ENCODE results near the gene ZEB2.

Gene ZEB2

DNA sequence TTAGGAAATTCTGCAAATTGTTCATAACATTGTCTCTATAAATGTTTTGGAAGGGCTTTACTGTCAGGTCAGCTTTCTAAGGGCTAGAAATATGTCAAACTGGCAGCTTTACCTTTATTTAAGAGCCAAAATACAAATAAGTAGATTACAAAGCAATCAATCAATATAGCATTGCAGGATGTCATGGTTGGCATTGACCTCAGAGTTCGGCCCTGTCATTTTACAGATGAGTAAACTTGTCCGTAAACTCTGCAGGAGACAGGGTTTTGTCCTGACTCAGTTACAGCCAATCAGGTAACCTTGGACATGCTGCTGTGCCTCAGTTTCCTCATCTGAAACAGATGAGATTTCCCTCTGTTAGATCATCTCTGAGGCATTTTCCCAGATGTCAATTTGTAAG, 25.9 kb upstream of the ZEB2 start:
- H4K20me1 ChIP-seq (ENCODE audit: insufficient read depth, low read length): no peaks in the 10 kb centered on the region
- no peaks in the 10 kb centered on the region for H3K27me3 ChIP-seq (ENCODE audit: insufficient read depth, low read length)
- H3K36me3 ChIP-seq (ENCODE audit: insufficient read depth, low read length): no peaks in the 10 kb centered on the region; the same call in 1 of the 2 replicates
- no peak overlapping the region for H3K4me3 ChIP-seq (ENCODE audit: low read depth, low read length, poor library complexity, severe bottlenecking)
- no peak overlapping the region for H3K4me2 ChIP-seq (ENCODE audit: low read length)
- H2AFZ ChIP-seq (ENCODE audit: low read length): no peak overlapping the region
- peaks cover 38% of the 10 kb centered on the region for H3K4me1 ChIP-seq (ENCODE audit: insufficient read depth, low read length, severe bottlenecking)
- H3K9me2 ChIP-seq (ENCODE audit: low read depth, low read length): no peaks in the 10 kb centered on the region
- no peak overlapping the region for H3K27ac ChIP-seq (ENCODE audit: low read depth, low read length, poor library complexity, severe bottlenecking)
- no peaks in the 10 kb centered on the region for H3K9me3 ChIP-seq (ENCODE audit: low read length)
- H3K79me2 ChIP-seq (ENCODE audit: insufficient read depth, low read length): no peaks in the 10 kb centered on the region
- TF ChIP-seq, protein P1, sequence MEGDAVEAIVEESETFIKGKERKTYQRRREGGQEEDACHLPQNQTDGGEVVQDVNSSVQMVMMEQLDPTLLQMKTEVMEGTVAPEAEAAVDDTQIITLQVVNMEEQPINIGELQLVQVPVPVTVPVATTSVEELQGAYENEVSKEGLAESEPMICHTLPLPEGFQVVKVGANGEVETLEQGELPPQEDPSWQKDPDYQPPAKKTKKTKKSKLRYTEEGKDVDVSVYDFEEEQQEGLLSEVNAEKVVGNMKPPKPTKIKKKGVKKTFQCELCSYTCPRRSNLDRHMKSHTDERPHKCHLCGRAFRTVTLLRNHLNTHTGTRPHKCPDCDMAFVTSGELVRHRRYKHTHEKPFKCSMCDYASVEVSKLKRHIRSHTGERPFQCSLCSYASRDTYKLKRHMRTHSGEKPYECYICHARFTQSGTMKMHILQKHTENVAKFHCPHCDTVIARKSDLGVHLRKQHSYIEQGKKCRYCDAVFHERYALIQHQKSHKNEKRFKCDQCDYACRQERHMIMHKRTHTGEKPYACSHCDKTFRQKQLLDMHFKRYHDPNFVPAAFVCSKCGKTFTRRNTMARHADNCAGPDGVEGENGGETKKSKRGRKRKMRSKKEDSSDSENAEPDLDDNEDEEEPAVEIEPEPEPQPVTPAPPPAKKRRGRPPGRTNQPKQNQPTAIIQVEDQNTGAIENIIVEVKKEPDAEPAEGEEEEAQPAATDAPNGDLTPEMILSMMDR (IDR thresholded peaks at IDR 0.05; ENCODE audit: low read length): no peak
- no peak for TF ChIP-seq EZH2 (IDR thresholded peaks at IDR 0.05; ENCODE audit: borderline replicate concordance, low read length)
- H3F3A ChIP-seq (ENCODE audit: insufficient read depth, low read length): no peaks in the 10 kb centered on the region
- no peak overlapping the region for H3K9ac ChIP-seq (ENCODE audit: low read length)

DNA sequence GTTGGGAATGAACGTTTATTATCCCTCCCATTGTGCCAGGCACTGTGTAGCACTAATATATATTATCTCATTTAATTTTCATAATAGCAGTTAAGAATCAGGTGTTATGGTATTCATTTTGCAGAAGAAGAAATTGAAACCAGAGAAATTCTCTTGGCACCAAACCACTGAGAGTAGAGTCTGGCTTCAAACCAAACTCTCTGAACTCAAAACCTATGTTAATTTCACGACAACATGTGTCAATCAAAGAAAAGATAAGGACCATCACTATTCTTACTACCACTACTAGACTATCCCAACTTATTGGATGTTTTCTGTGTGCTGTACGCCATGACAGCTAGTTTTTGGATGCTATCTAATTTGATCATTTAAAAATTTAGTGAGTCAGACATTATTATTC, 24.1 kb upstream of the ZEB2 start:
- Histone ChIP-seq H2AFZ (ENCODE audit: low read length) (no peak overlapping the region), H3F3A (ENCODE audit: insufficient read depth, low read length) (no peaks in the 10 kb centered on the region), H3K79me2 (ENCODE audit: insufficient read depth, low read length) (no peaks in the 10 kb centered on the region), H3K36me3 (ENCODE audit: insufficient read depth, low read length) (no peaks in the 10 kb centered on the region; the same call in 1 of the 2 replicates), H3K27ac (ENCODE audit: low read depth, low read length, poor library complexity, severe bottlenecking) (no peak overlapping the region), H3K9me3 (ENCODE audit: low read length) (no peaks in the 10 kb centered on the region), H3K27me3 (ENCODE audit: insufficient read depth, low read length) (no peaks in the 10 kb centered on the region), H3K9ac (ENCODE audit: low read length) (no peak overlapping the region), H3K9me2 (ENCODE audit: low read depth, low read length) (no peaks in the 10 kb centered on the region), H3K4me3 (ENCODE audit: low read depth, low read length, poor library complexity, severe bottlenecking) (no peak overlapping the region), H3K4me1 (ENCODE audit: insufficient read depth, low read length, severe bottlenecking) (peaks cover 35% of the 10 kb centered on the region), H4K20me1 (ENCODE audit: insufficient read depth, low read length) (no peaks in the 10 kb centered on the region), H3K4me2 (ENCODE audit: low read length) (no peak overlapping the region)
- TF ChIP-seq, protein P1 (IDR thresholded peaks at IDR 0.05; ENCODE audit: low read length): no peak
- no peak for TF ChIP-seq EZH2 (IDR thresholded peaks at IDR 0.05; ENCODE audit: borderline replicate concordance, low read length)

GRCh38 chr2:144541396-144541795, 21.5 kb upstream of the ZEB2 start:
- no peaks in the 10 kb centered on the region for H3K9me2 ChIP-seq (ENCODE audit: low read depth, low read length)
- H3K9me3 ChIP-seq (ENCODE audit: low read length): no peaks in the 10 kb centered on the region
- H3K4me3 ChIP-seq (ENCODE audit: low read depth, low read length, poor library complexity, severe bottlenecking): no peak overlapping the region
- no peak overlapping the region for H2AFZ ChIP-seq (ENCODE audit: low read length)
- H3K36me3 ChIP-seq (ENCODE audit: insufficient read depth, low read length): no peaks in the 10 kb centered on the region; the same call in 1 of the 2 replicates
- TF ChIP-seq, protein P1 (IDR thresholded peaks at IDR 0.05; ENCODE audit: low read length): no peak
- no peak for TF ChIP-seq EZH2 (IDR thresholded peaks at IDR 0.05; ENCODE audit: borderline replicate concordance, low read length)
- H3K4me2 ChIP-seq (ENCODE audit: low read length): no peak overlapping the region
- no peaks in the 10 kb centered on the region for H3K79me2 ChIP-seq (ENCODE audit: insufficient read depth, low read length)
- no peaks in the 10 kb centered on the region for H3F3A ChIP-seq (ENCODE audit: insufficient read depth, low read length)
- H3K27ac ChIP-seq (ENCODE audit: low read depth, low read length, poor library complexity, severe bottlenecking): no peak overlapping the region
- H3K4me1 ChIP-seq (ENCODE audit: insufficient read depth, low read length, severe bottlenecking): peaks cover 9% of the 10 kb centered on the region
- H3K9ac ChIP-seq (ENCODE audit: low read length): no peak overlapping the region
- no peaks in the 10 kb centered on the region for H4K20me1 ChIP-seq (ENCODE audit: insufficient read depth, low read length)
- H3K27me3 ChIP-seq (ENCODE audit: insufficient read depth, low read length): no peaks in the 10 kb centered on the region
